Osteoblast (primary cell): ENCODE results near the gene CERS5. TPM values are rescaled to one million over a fixed set of nuclear protein-coding genes. Genes with fewer than 3 reads are reported as not detected.

ENCODE experiments used
- DNase-seq: peaks from one replicate; pipeline ENCODE4 v3.0.0; 2011; ENCODE audit warnings: low spot score, mixed read lengths; ENCODE audit not compliant: insufficient read length; ENCODE audit errors: missing footprints
- H2AFZ ChIP-seq: 2 replicates; pipeline ENCODE4 v1.6.0; 2011; ENCODE audit warnings: mild to moderate bottlenecking, low read length
- H3K27ac ChIP-seq: 2 replicates; pipeline ENCODE4 v1.5.1; 2011; ENCODE audit warnings: mild to moderate bottlenecking, low read depth, low read length, moderate library complexity
- H3K27me3 ChIP-seq: 2 replicates; pipeline ENCODE4 v1.6.0; 2012; ENCODE audit warnings: mild to moderate bottlenecking, control low read depth, inconsistent platforms, low read length, moderate library complexity; ENCODE audit not compliant: insufficient read depth
- H3K36me3 ChIP-seq: 2 replicates; pipeline ENCODE4 v1.5.1; 2011; ENCODE audit warnings: mild to moderate bottlenecking, low read length, control low read depth, moderate library complexity; ENCODE audit not compliant: insufficient read depth
- H3K4me1 ChIP-seq: 2 replicates; pipeline ENCODE4 v1.5.1; 2011; ENCODE audit warnings: mild to moderate bottlenecking, low read length, control low read depth, moderate library complexity; ENCODE audit not compliant: insufficient read depth
- H3K4me2 ChIP-seq: 2 replicates; pipeline ENCODE4 v1.6.0; 2011; ENCODE audit warnings: mild to moderate bottlenecking, low read length; ENCODE audit not compliant: insufficient read depth
- H3K4me3 ChIP-seq: fragments of 200-600 bp; sonication (generic); 3 replicates; pipeline ENCODE4 v1.5.1; 2012; ENCODE audit warnings: mild to moderate bottlenecking, low read length, inconsistent platforms; ENCODE audit not compliant: insufficient read depth
- H3K79me2 ChIP-seq: 2 replicates; pipeline ENCODE4 v1.6.0; 2012; ENCODE audit warnings: mild to moderate bottlenecking, low read length, control low read depth, inconsistent platforms; ENCODE audit not compliant: insufficient read depth
- H3K9me3 ChIP-seq: 2 replicates; pipeline ENCODE4 v1.5.1; 2011; ENCODE audit warnings: low read depth, low read length, control low read depth
- H4K20me1 ChIP-seq: 2 replicates; pipeline ENCODE4 v1.6.0; 2012; ENCODE audit warnings: mild to moderate bottlenecking, low read length, control low read depth; ENCODE audit not compliant: insufficient read depth
- CTCF ChIP-seq: IDR thresholded peaks from 2 replicates; pipeline ENCODE4 v1.5.1; 2011; ENCODE audit warnings: mild to moderate bottlenecking, low read depth, low read length, moderate library complexity; ENCODE audit errors: extremely low read depth
- total RNA-seq: library from RNA; depleted of rRNA; stranded (reverse); fragments of >200 nt; gene quantifications from 2 replicates; pipeline ENCODE4 v1.2.3, GENCODE V29; 2012

CERS5 gene
- total RNA-seq, 1 donor, result 33.7 TPM

GRCh38 chr12:50175716-50176026 lies 8.5 kb upstream of the CERS5 start:
- no peaks in the 10 kb centered on the region for H3K4me1 ChIP-seq
- no peak for DNase-seq
- no peaks in the 10 kb centered on the region for H3K9me3 ChIP-seq
- TF ChIP-seq CTCF, result no peak
- H4K20me1 ChIP-seq, result peaks cover 2% of the 10 kb centered on the region
- H2AFZ ChIP-seq, result no peak overlapping the region
- no peak overlapping the region for H3K27ac ChIP-seq
- H3K79me2 ChIP-seq, result peaks cover 4% of the 10 kb centered on the region
- peaks cover 56% of the 10 kb centered on the region for H3K36me3 ChIP-seq
- H3K4me2 ChIP-seq, result no peak overlapping the region
- H3K27me3 ChIP-seq, result no peaks in the 10 kb centered on the region
- no peak overlapping the region for H3K4me3 ChIP-seq

- peaks cover 2% of the 10 kb centered on the region for H3K79me2 ChIP-seq
Observed at GRCh38 chr12:50174971-50175715, 8.0 kb upstream of the CERS5 start.

GRCh38 chr12:50166799-50167048 lies 445 bp downstream of the CERS5 start:
- no peaks in the 10 kb centered on the region for H3K9me3 ChIP-seq
- no peaks in the 10 kb centered on the region for H3K27me3 ChIP-seq
- H3K4me1 ChIP-seq, result peaks cover 12% of the 10 kb centered on the region
- TF ChIP-seq CTCF, result no peak
- H3K79me2 ChIP-seq, result peaks cover 53% of the 10 kb centered on the region
- DNase-seq, result peak; percentile 68
- peak overlapping the region; percentile 85 for H3K4me3 ChIP-seq
- peak overlapping the region; percentile 76 for H3K27ac ChIP-seq
- peak overlapping the region; percentile 69 for H2AFZ ChIP-seq
- H3K36me3 ChIP-seq, result no peaks in the 10 kb centered on the region
- peak overlapping the region; percentile 93 for H3K4me2 ChIP-seq
- H4K20me1 ChIP-seq, result peaks cover 8% of the 10 kb centered on the region

More at GRCh38 chr12:50174971-50175715, 8.0 kb upstream of the CERS5 start:
- no peak overlapping the region for H3K4me2 ChIP-seq
- H3K27me3 ChIP-seq, result no peaks in the 10 kb centered on the region
- no peaks in the 10 kb centered on the region for H3K4me1 ChIP-seq
- peak; percentile 62 for TF ChIP-seq CTCF
- H3K9me3 ChIP-seq, result no peaks in the 10 kb centered on the region
- H3K36me3 ChIP-seq, result peaks cover 51% of the 10 kb centered on the region
- no peak overlapping the region for H3K27ac ChIP-seq
- DNase-seq, result peak; percentile 89
- H3K4me3 ChIP-seq, result no peak overlapping the region
- peaks cover 2% of the 10 kb centered on the region for H4K20me1 ChIP-seq
- no peak overlapping the region for H2AFZ ChIP-seq

- TF ChIP-seq CTCF, result no peak
- no peaks in the 10 kb centered on the region for H3K36me3 ChIP-seq
- H3K4me3 ChIP-seq, result no peak overlapping the region
- H3K79me2 ChIP-seq, result peaks cover 69% of the 10 kb centered on the region
- H3K27ac ChIP-seq, result no peak overlapping the region
- peaks cover 13% of the 10 kb centered on the region for H4K20me1 ChIP-seq
- DNase-seq, result peak; percentile 25
- peaks cover 12% of the 10 kb centered on the region for H3K4me1 ChIP-seq
- H2AFZ ChIP-seq, result no peak overlapping the region
- no peaks in the 10 kb centered on the region for H3K9me3 ChIP-seq
- no peak overlapping the region for H3K4me2 ChIP-seq
- no peaks in the 10 kb centered on the region for H3K27me3 ChIP-seq
Observed at GRCh38 chr12:50164963-50165362, 2.2 kb downstream of the CERS5 start.
